ENCODE data around the gene SLC12A1.

SLC12A1 gene

DNA sequence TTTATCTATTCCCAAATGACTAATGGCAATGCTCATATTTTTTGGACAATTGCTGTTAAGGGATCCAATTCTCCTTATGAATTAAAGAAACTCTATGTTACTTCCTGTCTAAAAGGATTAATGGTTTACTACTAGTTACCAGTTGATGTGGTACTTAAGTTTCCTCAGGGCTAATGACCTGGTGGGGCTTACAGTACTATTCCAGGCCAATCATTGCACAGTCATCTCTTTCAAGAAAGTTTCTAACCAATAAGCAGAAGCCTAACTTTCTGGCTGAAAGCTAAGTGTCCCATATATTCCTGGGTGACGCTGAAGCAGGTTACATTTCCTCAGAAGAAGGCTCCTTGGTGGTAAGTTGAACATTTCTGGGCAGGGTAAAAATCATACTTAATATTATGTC, at the start of gene SLC12A1:
TSS of gene SLC12A1 (plus strand) at position 322 of the 400 bp plus-strand sequence. CDS start 1,418 bp downstream, outside the sequence.
- DNase-seq = no peak

DNA sequence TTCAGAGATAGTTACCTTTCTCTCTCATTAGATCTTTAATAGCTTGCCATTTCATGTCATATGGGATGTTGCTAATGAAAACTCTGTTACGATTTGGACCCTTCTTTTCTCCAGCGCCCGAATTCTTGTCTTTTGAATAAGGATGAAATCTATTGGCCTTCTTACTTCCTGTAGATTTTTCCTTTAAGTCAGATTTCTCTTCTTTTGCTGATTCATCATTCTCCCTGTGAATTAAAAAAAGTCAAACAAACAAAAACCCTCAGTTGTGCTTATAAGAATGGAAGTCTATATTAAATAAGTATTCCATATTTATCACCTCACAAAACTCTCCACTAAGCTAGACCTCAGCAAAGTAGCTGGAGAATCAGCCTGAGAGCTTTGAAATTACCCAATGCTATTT, 37.5 kb upstream of the SLC12A1 start:
- DNase-seq = no peak

DNA sequence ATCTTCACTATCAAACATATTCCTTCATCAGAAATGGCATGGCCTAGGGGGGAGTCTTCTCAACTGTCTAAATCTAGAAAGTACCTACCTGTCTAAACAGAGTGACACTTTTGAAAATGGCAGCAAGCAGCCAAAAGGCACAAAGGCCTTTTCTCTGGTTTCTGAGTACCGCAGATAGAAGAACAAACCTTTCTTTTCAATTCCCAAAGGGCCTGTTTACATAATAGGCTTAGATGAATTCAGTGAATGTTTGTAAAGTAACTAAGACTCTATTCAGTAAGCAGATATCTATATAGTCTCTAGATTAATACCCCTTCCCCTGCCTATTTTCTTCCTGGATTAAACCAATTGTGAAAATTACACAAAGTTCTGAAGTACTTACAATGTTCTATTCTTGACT, 35.1 kb upstream of the SLC12A1 start:
- no peak for DNase-seq

DNA sequence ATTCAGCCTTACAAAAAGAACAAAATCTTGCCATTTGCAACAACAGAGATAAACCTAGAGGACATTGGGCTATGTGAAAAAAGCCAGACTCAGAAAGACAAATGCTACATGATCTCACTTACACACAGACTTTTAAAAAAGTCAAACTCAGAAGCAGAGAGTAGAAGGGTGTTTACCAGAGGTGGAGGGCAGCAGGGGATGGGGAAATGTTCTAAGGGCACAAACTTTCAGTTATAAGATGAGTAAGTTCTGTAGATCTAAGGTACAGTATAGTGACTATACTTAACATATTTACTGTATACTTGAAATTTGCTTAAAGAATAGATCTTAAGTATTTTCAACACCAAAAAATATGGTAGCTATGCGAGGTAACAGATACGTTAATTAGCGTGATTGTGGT, 31.0 kb upstream of the SLC12A1 start:
- DNase-seq = no peak

DNA sequence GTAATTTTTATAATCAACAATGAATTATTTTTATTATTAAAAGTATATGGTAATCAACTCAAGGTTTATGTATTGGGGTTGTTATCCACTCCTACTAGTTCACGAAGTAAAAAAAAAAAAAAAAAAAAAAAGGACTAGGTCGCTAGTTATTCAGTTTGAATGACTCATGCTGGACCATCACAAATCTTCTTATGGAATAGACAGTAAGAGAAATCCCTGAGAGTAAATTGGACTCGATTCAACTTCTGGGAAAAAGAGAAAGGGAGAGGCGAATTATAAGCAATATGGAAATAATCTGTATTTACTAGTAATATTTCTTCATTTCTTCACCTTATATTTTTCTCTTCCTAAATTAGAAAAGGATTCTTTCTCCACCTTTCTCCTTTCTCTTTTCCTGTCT, 30.0 kb upstream of the SLC12A1 start:
- DNase-seq = no peak

DNA sequence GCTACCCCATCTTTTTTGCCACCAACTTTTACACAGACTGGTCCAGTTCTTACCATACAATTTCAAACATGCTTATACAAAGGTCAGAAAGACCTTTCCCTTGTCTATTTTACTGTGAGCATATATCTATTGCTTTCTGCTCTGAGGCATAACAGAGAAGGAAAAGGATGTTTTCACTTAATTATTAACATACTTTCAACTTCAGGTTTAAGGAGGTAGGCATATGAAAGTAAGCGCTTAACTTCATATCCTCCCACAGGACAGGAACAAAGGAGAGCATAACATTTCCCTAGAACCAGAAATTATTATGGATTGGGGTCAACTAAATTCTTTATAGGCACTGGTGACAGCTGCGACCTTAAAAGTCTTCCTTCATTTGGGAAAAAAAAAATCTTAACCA, 29.1 kb upstream of the SLC12A1 start:
- DNase-seq = no peak

DNA sequence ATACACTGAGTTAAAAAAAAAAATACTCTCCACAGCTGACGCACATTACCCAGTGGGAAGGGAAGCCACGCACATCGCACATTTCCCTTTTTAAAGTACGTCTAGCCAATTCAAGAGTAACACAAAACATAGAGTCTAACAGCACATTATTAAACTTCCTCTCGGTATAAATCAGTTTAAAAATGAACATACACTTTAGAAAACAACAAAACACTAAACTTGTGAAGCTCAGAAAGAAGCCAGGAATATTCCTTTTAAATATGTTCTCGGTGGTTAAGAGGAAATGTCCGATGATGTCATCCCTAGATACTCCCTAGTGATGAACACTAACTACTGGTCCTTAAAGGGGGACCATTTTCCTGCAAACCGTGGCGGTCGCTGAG, 28.7 kb upstream of the SLC12A1 start:
- DNase-seq = no peak

DNA sequence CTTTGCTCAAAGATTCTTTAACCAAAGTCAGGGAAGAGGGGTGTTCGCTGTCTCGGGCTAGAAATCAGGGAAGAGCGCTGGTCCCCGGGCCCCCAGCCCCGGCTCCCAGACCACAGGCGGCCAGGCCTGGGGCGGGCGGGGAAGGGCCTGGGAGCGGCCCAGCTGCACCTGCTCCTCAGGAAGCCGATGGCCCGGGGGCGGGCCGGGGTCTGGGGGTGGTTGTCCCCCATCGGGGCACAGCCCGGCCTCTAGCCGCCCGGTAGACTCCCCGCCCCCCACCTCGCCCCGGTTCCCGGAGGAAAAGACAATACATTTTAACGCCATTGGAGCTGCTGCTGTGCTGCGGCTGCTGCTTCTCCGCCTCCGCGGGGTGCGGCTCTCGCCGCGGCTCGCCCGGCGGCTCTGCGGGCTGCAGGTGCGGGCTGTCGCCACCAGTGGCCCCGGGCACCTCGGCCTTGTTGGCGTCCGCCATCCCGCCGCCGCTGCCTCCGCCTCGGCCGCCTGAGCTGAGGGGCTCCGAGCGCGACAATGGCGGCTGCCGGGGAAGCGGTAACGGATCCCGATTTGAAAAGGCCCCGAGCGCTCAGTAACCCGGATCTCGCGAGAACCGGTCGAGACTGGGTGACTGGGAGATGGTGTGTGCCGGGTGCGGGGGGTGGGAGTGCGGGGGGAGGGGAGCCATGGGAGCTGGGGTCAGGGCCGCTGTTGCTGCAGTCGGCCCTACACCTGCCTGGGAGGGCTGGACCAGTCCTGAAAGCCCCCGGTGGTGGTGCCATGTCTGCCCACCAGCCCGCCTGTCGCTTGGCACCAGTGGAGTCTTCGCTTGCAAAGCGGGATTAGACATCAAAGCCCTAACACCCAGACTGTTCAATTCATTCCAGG, 28.1 kb upstream of the SLC12A1 start, which contains the start of gene MYEF2:
TSS of gene MYEF2 (minus strand) at position 530 of the 882 bp plus-strand sequence. CDS start at position 472, 58 bp downstream.
- DNase-seq = peak; percentile 82

DNA sequence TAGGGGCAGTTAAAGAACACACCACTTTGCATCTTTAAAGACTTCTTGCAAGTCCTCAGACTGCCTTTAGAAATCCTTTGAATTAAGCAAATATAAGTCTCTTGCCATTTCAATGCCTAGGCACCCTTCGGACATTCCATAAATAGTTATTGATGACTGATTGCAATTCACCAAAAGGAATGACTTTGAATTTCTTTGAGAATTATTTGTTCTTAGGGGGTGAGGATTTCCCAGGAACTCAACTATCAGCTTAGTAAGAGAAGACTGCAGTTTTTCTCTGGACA, 27.5 kb upstream of the SLC12A1 start:
- DNase-seq = no peak

DNA sequence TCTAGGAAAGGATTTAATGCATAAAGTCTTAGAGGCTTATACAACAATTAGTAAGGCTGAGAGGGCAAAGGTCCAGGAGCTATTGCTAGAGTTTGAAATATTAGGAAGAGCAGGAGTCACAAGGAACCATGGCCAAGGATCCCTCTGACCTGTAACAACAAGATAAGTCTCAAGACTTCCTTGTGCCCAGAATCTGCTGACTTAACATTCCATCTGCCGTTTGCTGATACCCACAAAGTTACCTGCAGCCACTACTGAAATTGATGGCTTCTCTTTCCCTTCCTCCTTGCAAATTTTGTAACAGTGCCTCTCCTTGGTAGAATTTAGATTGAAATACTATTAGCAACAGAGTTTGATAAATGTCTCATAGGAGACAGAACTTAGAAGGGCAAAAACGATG, 23.4 kb upstream of the SLC12A1 start:
- DNase-seq = no peak

DNA sequence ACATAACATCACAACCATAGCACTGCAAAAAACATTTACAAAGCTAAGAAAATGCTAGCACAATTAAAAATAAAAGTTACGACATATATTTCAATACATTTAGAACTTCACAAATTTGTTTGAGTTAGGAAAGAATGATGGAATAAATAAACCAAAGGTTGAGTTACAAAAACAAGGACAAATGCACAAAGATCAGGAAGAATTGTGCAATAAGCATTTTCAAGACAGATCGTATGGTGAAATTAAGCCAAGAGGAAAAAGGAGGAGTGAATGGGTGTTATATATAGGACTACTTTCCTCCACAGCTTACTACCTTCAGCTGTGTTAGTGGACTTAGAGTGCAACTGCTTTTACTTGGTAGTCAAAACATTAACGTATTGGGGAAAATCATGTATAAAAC, 20.6 kb upstream of the SLC12A1 start:
- no peak for DNase-seq

DNA sequence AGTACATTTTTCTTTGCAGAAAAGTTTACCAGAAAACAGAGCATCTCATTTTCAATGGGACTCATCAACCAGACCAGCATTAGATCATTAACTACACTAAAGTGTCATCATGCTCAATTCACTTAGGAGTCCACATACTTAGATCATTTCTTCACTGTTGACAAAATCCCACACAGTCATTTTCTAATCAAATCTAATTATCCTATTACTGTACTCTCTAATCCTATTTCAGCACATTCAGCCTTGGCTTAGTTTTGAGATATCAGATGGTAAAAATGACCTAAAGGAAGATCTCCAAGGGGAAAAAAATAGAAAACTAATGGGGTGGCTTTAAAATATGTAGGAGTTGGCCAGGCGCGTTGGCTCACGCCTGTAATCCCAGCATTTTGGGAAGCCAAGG, 19.8 kb upstream of the SLC12A1 start:
- DNase-seq = no peak

DNA sequence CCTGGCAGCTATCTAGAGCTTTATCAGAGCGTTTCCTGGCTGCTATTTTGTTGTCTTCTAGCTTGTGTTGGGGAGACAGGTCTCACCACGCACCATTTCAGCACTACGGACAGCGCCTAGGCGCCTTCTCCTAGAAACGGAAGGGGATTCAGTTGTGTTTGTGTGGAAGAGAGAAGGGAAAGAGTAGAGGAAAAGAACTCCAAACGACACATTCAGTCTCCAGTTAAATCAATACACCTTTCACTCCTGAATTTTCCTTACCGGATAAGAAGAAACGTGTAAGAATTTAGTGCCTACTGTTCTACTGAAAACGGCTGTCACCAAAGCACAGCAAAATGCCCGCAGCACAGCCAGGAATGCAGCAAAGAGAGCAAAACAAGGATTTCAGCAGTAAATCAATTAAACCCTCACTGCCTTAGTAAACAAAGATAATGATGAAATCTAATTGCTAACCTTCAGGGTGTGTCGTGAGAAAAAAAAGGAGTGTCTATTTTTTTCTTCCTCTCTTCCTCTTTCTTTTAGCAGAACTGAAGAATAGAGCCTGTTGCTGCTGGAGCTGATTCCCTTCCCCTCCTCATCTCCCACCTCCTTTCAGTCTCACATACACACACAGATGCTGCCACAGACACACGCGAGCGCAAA, 15.0 kb upstream of the SLC12A1 start:
- DNase-seq = peak; percentile 69

DNA sequence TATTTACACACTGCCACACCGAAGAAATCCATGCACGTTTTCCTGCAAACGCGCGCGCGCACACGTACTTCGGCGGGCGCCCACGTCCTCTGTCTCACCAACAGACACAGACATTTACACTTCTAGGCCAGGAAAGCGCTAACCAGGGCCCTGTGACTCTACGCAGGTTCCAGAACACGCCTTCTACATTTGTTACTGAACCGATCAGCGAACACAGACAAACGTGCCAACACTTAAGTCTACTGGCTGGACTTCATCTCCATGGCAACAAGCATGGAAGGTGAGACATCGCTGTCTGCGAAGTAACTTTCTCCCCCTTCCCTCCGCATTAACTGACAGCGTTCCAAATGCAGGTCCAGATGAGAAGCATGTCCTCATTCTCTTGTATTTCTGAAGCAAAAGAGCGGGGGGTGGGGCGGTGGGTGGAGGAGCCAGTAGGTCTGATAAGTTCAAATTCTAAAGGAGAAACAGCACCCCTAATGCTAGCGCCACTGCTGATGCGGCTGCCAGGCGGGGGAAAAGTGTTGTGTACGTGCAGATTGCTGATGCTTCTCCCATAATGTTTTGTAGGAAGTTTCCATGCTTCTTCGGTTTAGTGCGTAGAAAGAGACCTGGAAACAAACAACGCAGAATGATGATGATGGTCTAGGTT, 14.4 kb upstream of the SLC12A1 start, which contains the start of gene CTXN2:
TSS of gene CTXN2 (plus strand) at position 92 of the 652 bp plus-strand sequence. CDS start 9,636 bp downstream, outside the sequence.
- no peak for DNase-seq

DNA sequence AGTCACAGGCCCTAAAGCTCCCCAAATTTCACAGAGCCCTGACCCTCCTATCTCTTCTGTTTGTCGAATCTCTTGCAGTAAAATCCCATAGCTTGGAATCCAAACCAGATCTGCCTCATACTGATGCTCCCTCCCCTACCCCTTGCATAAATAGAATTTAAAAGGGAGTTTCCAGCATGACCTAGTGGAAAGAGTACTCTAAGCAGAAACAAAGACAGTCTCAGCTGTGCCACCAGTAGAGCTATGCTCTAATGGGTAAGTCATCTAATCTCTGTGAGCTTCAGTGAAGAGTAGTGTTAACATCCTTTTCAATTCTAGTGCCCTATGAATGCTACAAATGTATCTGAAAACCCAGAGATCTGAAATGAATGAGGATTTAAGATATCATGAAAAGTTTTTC, 4.0 kb upstream of the SLC12A1 start:
- no peak for DNase-seq

DNA sequence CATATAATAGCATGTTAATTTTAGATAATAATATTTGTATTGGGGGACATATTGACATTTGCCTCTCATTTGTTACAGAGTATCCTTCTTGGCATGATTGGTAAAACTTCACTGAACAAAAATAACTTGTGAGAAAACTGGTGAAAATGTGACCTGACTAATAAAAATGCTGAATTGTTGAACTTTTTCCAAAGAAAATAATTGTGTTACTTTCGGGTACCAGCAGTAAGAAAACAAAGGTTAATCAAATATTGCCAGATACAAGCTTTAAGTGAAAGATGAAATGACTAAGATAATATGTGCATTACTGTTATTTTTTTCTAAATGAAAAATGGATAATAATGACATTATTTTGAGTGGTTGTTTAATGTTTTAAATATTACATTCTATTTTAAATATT, 15.2 kb downstream of the SLC12A1 start:
- DNase-seq = no peak

DNA sequence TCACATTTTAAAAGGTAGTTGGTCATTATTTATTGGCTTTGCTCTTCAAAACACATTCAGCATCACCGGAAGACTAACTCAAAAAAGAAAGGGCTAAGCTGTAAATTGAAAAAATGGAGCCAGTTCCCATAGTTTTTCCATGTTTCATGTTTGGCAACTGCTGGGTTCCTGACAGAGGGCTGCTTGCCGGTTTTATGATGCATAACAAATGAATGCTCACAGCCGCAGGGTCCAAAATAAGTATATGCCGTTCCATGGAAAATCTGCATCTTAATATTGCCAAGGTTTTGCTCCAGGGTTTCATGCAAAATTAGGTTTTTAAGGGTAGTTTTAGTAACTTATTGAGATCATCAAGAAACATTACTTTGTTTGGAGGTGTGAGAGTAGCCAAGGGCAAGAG, 15.8 kb downstream of the SLC12A1 start:
- no peak for DNase-seq

DNA sequence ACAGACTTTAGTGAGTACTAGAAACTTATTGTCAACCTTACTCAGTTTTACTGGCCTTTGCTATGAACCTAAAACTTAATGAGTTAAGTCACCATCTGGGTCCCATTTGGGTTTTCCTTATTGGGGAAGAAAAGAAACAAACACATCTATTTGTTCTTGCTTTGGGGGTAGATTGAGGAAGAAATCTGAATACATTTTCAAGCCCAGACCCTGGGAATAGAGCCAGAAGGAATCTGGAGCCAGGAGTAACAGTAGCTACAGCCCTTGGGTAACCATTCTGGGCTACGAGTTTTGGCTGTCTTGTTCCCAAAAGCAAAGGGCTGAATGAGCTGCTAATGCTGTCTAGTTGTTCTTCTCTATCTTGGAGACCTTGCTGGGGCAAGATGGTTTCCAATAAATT, 16.5 kb downstream of the SLC12A1 start:
- DNase-seq = no peak

DNA sequence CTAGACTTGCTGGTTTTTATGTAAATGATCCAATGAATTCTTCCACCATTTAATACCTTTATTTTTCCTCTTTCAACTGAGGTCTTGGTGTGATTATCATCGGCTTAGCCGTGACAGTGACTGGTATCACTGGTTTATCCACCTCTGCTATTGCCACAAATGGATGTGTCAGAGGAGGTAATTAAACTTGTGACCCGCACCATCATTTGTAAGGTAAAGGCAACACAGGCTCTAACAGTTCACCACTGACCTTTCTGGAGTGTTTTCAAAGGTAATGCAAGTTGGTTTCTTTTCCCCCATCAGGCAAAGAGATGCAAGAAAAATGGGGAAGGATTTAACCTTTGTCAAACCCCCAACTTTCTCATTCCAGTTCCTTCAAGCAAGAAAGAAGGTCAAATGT, 19.7 kb downstream of the SLC12A1 start:
- DNase-seq = no peak

DNA sequence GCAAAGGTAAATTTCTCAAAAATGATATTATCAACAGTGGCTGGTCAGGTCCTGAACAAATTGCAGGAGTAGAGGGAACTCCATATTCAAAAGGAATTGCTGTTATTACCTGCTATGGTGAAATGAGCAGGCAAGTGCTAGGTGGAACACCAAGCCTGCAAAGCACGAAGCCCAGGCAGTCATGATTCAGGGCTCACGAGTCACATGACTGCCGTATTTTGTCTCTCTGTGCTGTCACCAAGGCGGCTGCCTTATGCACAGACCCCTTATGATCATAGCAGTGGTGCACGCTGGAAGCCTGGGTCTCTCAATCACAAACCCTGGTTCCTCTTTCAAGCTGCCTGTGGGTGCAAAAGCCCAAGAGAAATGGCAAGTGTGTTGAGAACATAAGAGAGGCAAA, 24.4 kb downstream of the SLC12A1 start:
- DNase-seq = no peak

DNA sequence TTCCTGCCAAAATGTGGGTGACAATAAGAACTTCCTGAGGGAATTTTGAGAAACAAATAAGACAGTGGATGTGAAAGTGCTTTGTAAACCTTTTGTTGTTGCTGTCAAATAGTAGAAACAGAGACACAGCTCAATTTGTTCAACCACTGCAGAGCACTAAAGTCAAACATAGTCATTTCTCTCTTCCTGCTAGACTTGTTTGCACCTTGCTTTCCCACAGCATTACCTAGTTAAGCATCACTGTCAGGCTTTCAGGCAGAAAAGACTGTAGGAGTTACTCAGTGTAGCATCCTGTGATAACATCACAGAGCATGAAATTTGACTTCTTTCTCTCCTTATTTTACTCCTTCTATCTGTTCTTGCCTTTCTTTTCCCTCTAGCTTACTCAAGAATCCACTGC, 27.1 kb downstream of the SLC12A1 start:
- no peak for DNase-seq

DNA sequence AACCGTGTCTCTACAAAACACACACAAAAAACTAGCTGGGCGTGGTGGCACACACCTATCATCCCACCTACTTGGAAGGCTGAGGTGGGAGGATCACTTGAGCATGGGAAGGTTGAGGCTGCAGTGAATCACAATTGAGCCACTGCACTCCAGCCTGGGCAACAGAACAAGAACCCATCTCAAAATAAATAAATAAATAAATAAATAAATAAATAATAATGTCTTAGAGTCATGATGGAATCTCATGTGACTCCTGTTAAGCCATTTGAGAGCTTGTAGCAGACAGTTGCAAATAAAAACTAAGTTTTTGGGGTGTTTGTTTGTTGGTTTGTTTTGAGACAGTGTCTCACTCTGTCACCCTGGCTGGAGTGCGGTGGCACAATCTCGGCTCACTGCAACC, 33.2 kb downstream of the SLC12A1 start:
- no peak for DNase-seq

DNA sequence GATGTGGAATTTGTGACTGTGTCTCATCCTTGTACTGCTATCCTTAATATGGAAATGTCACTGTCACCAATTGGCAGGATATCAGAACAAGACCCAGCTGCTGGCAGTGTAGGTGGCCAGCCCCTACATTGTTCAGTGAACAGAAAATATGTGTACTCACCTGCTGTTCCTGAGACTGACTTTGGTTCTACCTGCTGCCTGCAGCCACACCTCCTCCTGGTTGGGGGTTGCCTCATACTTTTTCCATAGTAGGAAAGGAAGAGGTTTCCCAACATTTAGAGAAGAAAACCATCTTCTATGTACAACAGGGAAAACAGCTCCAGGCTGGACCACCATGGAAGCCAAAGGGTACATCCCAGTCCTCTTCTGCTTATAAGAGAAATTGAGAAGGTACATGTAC, 35.9 kb downstream of the SLC12A1 start:
- DNase-seq = no peak

DNA sequence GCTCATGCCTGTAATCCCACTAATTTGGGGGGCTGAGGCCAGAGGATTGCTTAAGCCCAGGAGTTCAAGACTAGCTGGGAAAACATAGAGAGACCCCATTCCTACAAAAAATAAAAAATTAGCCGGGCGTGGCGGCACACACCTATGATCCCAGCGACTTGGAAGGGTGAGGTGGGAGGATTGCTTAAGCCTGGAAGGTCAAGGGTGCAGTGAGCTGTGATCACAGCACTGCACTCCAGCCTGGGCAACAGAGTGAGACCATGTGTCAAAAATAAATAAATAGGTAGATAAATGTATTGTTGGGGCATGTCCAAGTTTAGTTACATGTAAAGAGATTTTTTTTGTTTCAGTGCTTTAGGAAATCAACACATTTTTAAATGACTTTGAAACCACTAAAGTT, 36.4 kb downstream of the SLC12A1 start:
- no peak for DNase-seq

Data from stimulated activated CD8-positive, alpha-beta memory T cell treated with anti-CD3 and anti-CD28 coated beads, Interleukin-4, amount 100 ng/mL, for 48 hours (primary cell).